ENCODE measurements around the gene SYNM. TPM values are rescaled to one million over a fixed set of nuclear protein-coding genes. Genes with fewer than 3 reads are reported as not detected.

SYNM gene
- total RNA-seq, 2 donors from 2014 or later: 2.3 to 12.5 TPM

- 96% methylated on average over 5 of the region's 5 CpGs; no CpG with 5 or more reads in 1 of the 2 experiments for WGBS, 2 experiments (ENCODE audit: insufficient coverage in 1 of 2, insufficient read length in 1 of 2)
- DNase-seq: peak; percentile 36
Measured at GRCh38 chr15:99137877-99138276, 33.0 kb downstream of the SYNM start.

DNA sequence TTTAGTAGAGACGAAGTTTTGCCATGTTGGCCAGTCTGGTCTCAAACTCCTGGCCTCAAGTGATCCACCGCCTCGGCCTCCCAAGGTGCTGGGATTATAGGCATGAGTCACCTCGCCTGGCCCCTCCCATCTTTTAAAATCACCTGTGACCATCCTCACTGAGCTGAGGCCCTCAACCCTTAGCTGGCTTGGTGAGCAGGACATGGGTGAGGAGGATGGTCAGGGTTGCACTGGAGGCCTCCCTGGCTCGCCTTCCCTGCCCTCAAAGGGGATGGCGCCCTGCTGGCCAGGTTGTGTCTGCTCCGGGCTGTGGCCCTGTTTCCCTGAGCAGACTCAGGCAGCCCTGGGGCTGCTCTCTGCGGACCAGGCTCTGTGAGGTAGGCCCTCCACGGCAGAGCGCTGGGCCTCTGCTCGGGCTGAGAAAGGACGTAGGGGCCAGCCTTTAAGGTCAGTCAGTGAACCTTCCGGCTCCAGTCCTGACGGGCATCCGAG, 33.7 kb downstream of the SYNM start:
- Mint-ChIP-seq H3K27ac (peak overlapping the region; percentile 57), H3K4me3 (no peak overlapping the region), H3K27me3 (ENCODE audit: insufficient read depth) (no peaks in the 10 kb centered on the region), H3K9me3 (no peaks in the 10 kb centered on the region), H3K4me1 (peaks cover 33% of the 10 kb centered on the region), H3K36me3 (ENCODE audit: low read depth) (peaks cover 41% of the 10 kb centered on the region)
- Histone ChIP-seq H3K27ac (ENCODE audit: low read depth, low read length) (no peak overlapping the region), H3K4me3 (ENCODE audit: low read length) (no peak overlapping the region), H3K9me3 (ENCODE audit: control insufficient read depth, low read length) (no peaks in the 10 kb centered on the region), H3K36me3 (ENCODE audit: control insufficient read depth, insufficient read depth, low read length) (peaks cover 14% of the 10 kb centered on the region), H3K9ac (ENCODE audit: extremely low read depth, low read length, poor library complexity, severe bottlenecking) (no peak overlapping the region), H3K27me3 (ENCODE audit: control insufficient read depth, insufficient read depth, low read length, poor library complexity, severe bottlenecking) (no peaks in the 10 kb centered on the region), H3K4me1 (ENCODE audit: control insufficient read depth, insufficient read depth, low read length) (peaks cover 24% of the 10 kb centered on the region)
- TF ChIP-seq, protein P1, sequence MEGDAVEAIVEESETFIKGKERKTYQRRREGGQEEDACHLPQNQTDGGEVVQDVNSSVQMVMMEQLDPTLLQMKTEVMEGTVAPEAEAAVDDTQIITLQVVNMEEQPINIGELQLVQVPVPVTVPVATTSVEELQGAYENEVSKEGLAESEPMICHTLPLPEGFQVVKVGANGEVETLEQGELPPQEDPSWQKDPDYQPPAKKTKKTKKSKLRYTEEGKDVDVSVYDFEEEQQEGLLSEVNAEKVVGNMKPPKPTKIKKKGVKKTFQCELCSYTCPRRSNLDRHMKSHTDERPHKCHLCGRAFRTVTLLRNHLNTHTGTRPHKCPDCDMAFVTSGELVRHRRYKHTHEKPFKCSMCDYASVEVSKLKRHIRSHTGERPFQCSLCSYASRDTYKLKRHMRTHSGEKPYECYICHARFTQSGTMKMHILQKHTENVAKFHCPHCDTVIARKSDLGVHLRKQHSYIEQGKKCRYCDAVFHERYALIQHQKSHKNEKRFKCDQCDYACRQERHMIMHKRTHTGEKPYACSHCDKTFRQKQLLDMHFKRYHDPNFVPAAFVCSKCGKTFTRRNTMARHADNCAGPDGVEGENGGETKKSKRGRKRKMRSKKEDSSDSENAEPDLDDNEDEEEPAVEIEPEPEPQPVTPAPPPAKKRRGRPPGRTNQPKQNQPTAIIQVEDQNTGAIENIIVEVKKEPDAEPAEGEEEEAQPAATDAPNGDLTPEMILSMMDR (conservative IDR thresholded peaks at IDR 0.05): peak; percentile 45
- 90 to 100% methylated on average over 6 to 15 of the region's 15 CpGs for WGBS, 2 experiments (ENCODE audit: insufficient coverage in 1 of 2, insufficient read length in 1 of 2)
- peak; percentile 73 for DNase-seq

More at GRCh38 chr15:99137877-99138276, 33.0 kb downstream of the SYNM start:
- Mint-ChIP-seq H3K27ac (peak overlapping the region; percentile 44), H3K4me1 (peaks cover 28% of the 10 kb centered on the region), H3K9me3 (no peaks in the 10 kb centered on the region), H3K36me3 (ENCODE audit: low read depth) (peaks cover 44% of the 10 kb centered on the region), H3K27me3 (ENCODE audit: insufficient read depth) (no peaks in the 10 kb centered on the region), H3K4me3 (no peak overlapping the region)
- Histone ChIP-seq H3K27me3 (ENCODE audit: control insufficient read depth, insufficient read depth, low read length, poor library complexity, severe bottlenecking) (no peaks in the 10 kb centered on the region), H3K4me3 (ENCODE audit: low read length) (no peak overlapping the region), H3K36me3 (ENCODE audit: control insufficient read depth, insufficient read depth, low read length) (peaks cover 14% of the 10 kb centered on the region), H3K4me1 (ENCODE audit: control insufficient read depth, insufficient read depth, low read length) (peaks cover 17% of the 10 kb centered on the region), H3K9ac (ENCODE audit: extremely low read depth, low read length, poor library complexity, severe bottlenecking) (no peak overlapping the region), H3K9me3 (ENCODE audit: control insufficient read depth, low read length) (no peaks in the 10 kb centered on the region), H3K27ac (ENCODE audit: low read depth, low read length) (no peak overlapping the region)
- TF ChIP-seq, protein P1 (conservative IDR thresholded peaks at IDR 0.05): no peak

GRCh38 chr15:99139276-99139675, 34.4 kb downstream of the SYNM start:
- H3K4me1 Mint-ChIP-seq: peaks cover 40% of the 10 kb centered on the region
- H3K9me3 Mint-ChIP-seq: no peaks in the 10 kb centered on the region

More at GRCh38 chr15:99139276-99139675, 34.4 kb downstream of the SYNM start:
- peaks cover 27% of the 10 kb centered on the region for H3K4me1 ChIP-seq (ENCODE audit: control insufficient read depth, insufficient read depth, low read length)
- Mint-ChIP-seq H3K27ac (peak overlapping the region; percentile 57), H3K27me3 (ENCODE audit: insufficient read depth) (no peaks in the 10 kb centered on the region), H3K4me3 (no peak overlapping the region), H3K36me3 (ENCODE audit: low read depth) (peaks cover 40% of the 10 kb centered on the region)
- 79 to 87% methylated on average over 4 of the region's 4 CpGs for WGBS, 2 experiments (ENCODE audit: insufficient coverage in 1 of 2, insufficient read length in 1 of 2)
- no peak overlapping the region for H3K27ac ChIP-seq (ENCODE audit: low read depth, low read length)
- peak; percentile 53 for DNase-seq
- H3K4me3 ChIP-seq (ENCODE audit: low read length): no peak overlapping the region
- no peaks in the 10 kb centered on the region for H3K27me3 ChIP-seq (ENCODE audit: control insufficient read depth, insufficient read depth, low read length, poor library complexity, severe bottlenecking)
- no peak overlapping the region for H3K9ac ChIP-seq (ENCODE audit: extremely low read depth, low read length, poor library complexity, severe bottlenecking)
- TF ChIP-seq, protein P1 (conservative IDR thresholded peaks at IDR 0.05): no peak
- no peaks in the 10 kb centered on the region for H3K9me3 ChIP-seq (ENCODE audit: control insufficient read depth, low read length)
- peaks cover 14% of the 10 kb centered on the region for H3K36me3 ChIP-seq (ENCODE audit: control insufficient read depth, insufficient read depth, low read length)

All from endodermal cell (in vitro differentiated cells).